Measurements from ENCODE around the gene PACS1.
"Not testable (repeated sequence)": the region's sequence is repeated elsewhere in the genome, so short reads cannot be mapped to it uniquely, and the experiment has no call there.

- TF ChIP-seq CTCF, POLR2A (IDR thresholded peaks at IDR 0.05): not testable (repeated sequence)
Measured at GRCh38 chr11:66023186-66023440, 47.0 kb upstream of the PACS1 start.
